ENCODE measurements around the gene TET1.
"Not testable (repeated sequence)": the region's sequence is repeated elsewhere in the genome, so short reads cannot be mapped to it uniquely, and the experiment has no call there.

TET1 gene

GRCh38 chr10:68564712-68565111 lies 4.6 kb downstream of the TET1 start:
- DNase-seq (ENCODE audit: low read depth): no peak

DNA sequence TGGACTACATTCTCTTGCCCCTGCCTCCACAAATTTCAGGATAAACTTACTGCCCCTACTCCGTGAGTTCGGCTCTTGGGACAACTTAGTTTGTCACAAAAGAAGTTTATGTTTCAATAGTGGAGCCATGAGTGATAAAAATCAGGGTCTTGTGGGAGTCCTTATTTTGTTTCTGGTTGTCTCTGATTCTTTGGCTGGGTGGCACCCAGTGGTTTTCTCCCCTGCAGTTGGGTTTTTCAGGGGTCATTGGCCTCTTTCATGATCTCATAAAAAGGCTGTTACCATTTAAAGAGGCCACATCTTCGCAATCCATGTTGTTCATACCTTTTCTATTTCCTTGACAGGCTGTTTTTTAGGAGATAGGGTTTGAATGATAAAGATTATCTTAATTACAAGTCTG lies 5.5 kb downstream of the TET1 start:
- DNase-seq (ENCODE audit: low read depth): no peak

DNA sequence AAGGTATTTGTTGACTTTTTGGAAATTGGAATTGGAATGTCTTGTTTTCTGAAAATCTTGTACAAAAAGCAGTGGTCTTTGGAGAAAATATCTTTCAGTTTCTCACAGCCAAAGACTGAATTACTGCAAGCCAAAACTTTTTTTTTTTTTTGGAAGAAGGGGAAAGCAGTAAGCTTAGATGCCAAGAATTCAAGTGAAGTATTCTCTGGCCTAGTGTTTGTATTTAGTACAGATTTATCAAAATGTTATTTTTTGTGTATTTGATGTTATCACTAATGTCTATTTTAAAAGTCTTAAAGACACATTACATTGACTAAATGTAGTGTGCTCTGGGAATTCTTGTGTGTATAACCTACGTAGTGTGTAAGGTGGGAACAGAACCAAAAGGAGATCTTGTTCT lies 6.2 kb downstream of the TET1 start:
- DNase-seq (ENCODE audit: low read depth): no peak

- DNase-seq (ENCODE audit: low read depth): no peak
These were observed 6.8 kb downstream of the TET1 start for GRCh38 chr10:68566955-68567354.

- no peak for DNase-seq (ENCODE audit: low read depth)
These were observed 12.0 kb downstream of the TET1 start for GRCh38 chr10:68572151-68572550.

DNA sequence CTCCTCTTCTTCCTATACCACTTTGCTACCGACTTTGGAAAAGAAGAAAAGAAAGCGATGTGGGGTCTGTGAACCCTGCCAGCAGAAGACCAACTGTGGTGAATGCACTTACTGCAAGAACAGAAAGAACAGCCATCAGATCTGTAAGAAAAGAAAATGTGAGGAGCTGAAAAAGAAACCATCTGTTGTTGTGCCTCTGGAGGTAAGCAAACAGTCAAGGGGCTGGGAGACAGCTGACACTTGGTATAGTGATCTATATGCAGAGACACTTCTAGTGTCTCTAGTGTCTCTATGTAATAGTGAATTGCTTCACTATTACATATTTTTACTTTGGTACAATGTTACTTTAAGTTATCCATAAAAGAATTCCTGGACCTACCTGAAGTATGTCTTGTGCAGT lies 13.9 kb downstream of the TET1 start:
- DNase-seq (ENCODE audit: low read depth): no peak

DNA sequence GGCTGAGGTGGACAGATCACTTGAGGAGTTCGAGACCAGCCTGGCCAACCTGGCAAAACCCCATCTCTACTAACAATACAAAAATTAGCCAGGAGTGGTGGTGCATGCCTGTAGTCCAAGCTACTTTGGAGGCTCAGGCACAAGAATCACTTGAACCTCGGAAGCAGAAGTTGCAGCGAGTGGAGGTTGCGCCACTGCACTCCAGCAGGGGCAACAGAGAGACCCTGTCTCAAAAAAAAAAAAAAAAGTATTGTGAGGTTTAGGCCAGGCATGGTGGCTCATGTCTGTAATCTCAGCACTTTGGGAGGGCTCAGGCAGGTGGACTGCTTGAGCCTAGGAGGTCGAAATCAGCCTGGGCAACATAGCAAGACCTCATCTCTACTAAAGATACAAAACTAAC lies 16.0 kb downstream of the TET1 start:
- no peak for DNase-seq (ENCODE audit: low read depth)

GRCh38 chr10:68578974-68579373 lies 18.8 kb downstream of the TET1 start:
- DNase-seq (ENCODE audit: low read depth): no peak

DNA sequence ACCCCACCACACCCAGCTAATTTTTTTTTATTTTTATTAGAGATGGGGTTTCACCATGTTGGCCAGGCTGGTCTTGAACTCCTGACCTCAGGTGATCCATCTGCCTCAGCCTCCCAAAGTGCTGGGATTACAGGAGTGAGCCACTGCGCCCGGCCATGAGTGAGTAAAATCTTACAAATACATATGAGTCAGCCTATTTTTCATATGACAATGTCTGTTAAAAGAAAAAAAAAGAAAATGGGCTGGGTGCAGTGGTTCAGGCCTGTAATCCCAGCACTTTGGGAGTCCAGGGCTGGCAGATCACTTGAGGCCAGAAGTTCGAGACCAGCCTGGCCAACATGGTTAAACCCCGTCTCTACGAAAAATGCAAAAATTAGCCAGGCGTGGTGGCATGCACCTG lies 24.1 kb downstream of the TET1 start:
- not testable (repeated sequence) for DNase-seq (ENCODE audit: low read depth)

- no peak for DNase-seq (ENCODE audit: low read depth)
These were observed 26.6 kb downstream of the TET1 start for GRCh38 chr10:68586606-68587305.

DNA sequence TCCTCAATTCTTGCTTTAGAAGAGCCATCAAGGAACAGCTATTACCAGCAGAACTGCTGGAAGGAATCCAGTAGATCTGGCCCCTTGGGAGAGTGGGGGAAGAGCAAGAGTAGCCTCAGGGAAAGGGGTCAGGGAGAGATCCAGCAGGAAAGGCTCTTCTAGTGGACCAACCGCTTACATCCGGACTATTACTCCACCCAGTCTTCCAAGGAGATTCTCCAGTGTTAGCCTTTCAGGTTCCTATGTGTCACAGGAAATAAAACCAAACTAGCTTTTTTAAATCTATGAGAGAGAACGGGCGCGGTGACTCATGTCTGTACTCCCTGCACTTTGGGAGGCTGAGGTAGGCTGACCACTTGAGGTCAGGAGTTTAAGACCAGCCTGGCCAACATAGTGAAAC lies 34.3 kb downstream of the TET1 start:
- no peak for DNase-seq (ENCODE audit: low read depth)

DNA sequence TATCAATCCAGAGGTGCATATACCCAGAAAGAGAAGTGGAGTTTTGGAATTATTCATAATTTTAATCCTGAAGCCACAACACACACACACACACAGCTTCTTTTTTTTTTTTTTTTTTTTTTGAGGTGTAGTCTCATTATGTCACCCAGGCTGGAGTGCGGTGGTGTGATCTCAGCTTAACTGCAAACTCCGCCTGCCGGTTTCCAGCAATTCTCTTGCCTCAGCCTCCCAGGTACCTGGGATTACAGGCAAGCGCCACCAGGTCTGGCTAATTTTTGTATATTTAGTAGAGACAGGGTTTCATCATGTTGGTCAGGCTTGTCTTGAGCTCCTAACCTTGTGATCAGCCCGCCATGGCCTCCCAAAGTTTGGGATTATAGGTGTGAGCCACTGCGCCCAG lies 35.4 kb downstream of the TET1 start:
- no peak for DNase-seq (ENCODE audit: low read depth)

- no peak for DNase-seq (ENCODE audit: low read depth)
These were observed 37.3 kb downstream of the TET1 start for GRCh38 chr10:68597407-68597806.

DNA sequence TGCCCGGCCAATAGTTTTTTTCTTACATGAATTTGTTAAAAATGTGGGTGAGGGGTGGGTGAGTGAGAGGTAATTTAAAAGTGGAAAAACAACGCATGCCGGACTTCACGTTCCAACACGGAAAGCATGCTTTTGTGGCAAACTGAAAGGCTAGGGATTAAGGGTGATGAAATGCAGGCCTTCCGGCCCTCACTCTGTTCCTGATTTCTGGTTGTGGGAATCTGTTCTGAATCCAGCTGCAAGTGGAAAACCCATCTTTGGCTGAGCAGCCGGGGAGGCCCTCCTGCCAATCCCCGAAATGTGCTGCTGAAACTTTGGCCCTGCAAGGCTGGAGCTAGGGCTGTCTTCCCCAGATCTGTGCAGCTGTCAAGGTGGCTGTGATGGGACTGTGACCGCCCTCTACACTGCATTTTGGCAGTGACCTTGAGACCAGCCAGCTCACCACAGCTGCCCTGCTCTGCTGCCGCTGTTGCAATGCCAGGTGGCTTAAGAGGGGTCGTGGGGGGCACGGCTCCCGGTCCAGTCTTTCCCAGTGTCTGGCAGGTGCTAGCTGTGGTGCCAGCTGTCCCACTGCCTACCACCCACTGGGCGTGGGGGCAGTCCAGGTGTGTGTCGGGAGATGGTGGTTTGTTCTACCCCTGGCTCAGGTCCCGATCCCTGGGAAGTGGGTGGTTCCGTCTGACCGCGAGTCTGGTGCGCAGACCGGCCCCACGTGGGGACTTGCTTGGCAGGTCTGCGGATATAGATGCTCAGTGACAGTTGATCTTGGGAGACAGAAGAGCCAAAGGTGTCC lies 39.0 kb downstream of the TET1 start:
- no peak for DNase-seq (ENCODE audit: low read depth)

- DNase-seq (ENCODE audit: low read depth): no peak
These were observed 39.6 kb downstream of the TET1 start for GRCh38 chr10:68599771-68600040.

DNA sequence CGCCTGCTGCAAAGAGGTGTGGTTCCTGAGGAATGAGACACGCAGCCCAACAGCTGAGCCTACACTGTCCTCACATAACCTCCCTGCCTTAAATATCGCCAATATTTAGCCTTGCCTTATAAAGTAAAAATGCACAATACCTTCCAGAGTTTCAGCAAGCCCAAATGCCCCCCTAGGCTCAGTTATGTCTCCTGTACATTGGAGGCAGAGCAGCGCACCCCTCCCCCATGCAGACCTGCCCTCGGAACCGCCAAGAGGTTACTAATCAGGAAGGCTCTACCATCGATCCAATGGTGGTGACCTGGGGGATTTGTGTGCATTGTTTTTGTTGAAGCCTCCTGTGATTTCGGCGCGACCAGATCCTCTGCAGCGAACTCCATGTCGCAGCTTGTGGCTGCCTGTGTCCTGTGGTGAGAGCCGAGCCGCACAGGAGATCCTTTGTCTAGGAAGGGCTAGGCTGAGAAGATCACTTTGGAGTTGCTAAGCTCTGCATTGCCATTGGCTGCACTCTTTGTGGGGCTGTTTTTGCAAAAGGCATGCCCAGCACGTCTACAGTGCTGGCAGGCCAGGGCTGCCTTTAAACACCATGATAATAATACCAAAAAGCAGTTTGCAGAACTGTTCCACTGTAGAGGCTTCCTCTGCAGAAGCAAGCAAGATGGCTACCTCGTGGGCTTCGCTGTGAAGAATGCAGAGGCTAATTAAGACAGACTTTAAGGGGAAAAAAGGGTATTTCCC lies 40.1 kb downstream of the TET1 start:
- peak; percentile 9 for DNase-seq (ENCODE audit: low read depth)

GRCh38 chr10:68601501-68602265 lies 41.5 kb downstream of the TET1 start:
- no peak for DNase-seq (ENCODE audit: low read depth)

GRCh38 chr10:68602434-68602833 lies 42.3 kb downstream of the TET1 start:
- DNase-seq (ENCODE audit: low read depth): no peak

- DNase-seq (ENCODE audit: low read depth): no peak
These were observed 43.6 kb downstream of the TET1 start for GRCh38 chr10:68603766-68604165.

DNA sequence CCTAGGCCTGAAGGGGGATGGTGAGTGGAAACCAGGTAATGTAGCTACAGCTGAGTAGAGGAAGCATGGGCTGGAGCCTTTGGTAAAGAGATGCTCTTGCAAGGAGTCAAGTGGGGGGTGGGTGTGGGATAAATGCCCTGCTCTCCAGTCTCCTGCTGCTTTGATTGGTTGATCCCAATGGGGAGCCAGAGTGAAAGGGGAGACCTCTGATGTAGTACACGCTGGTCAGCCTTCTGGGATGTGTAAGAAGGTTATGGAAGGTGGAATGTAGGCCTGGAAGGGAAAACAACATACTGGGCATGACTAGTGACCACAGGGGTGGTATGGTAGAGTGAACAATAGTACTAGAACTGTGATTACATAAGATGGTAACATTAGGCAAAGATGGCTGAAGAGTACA lies 44.3 kb downstream of the TET1 start:
- DNase-seq (ENCODE audit: low read depth): no peak

DNA sequence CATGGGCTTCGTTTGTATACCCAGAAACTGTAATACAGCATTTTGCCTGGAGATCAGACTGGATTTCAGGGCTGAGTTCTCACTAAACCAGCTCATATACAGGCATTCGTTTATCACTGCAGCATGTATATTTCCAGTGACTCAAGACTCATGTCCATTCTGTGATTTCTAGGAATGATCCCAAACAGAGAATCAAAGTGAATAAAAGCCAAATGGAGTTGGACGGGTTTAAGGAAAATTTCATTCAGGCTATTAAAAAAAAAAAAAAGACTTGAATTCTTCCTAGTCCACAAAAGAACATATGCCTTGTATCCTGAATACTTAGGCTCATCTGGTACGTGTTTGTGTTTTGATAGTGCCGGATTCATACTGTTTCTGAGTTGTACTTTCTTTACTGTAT lies 46.8 kb downstream of the TET1 start:
- DNase-seq (ENCODE audit: low read depth): no peak

- DNase-seq (ENCODE audit: low read depth): not testable (repeated sequence)
These were observed 49.9 kb downstream of the TET1 start for GRCh38 chr10:68610023-68610422.

DNA sequence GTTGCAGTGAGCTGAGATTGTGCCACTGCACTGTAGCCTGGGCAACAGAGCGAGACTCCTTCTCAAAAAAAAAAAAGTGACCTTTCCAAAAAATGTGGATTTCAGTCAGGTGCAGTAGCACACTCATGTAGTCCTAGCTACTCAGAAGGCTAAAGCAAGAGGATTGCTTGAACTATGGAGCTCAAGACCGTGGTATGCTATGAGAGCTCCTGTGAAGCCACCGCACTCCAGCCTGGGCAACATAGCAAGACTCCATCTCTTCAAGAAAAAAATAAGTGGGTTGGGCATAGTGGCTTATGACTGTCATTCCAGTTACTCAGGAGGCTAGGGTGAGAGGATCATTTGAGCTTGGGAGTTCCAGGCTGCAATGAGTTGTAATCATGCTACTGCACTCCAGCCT lies 51.1 kb downstream of the TET1 start:
- DNase-seq (ENCODE audit: low read depth): no peak
